A673 (cell line): ENCODE data around the gene SAMHD1. TPM values are rescaled to one million over a fixed set of nuclear protein-coding genes. Genes with fewer than 3 reads are reported as not detected.

Experiments
- BruUV-seq: library from RNA; stranded (reverse); fragments of 400-500 nt; replicated peaks from 2 replicates; lab custom pipeline; 2021; lab: Mats Ljungman, UMichigan
- CTCF ChIA-PET: fragments of 300-600 bp; sonication (Branson Sonifier 250); formaldehyde crosslinking; loops from one replicate; lab custom pipeline; 2022; ENCODE audit warnings: antibody characterized with exemption; lab: Charles Lee
- POLR2A ChIA-PET: fragments of 300-600 bp; sonication (Branson Sonifier 250); formaldehyde crosslinking; loops from one replicate; lab custom pipeline; 2022; ENCODE audit warnings: antibody characterized with exemption; ENCODE audit not compliant: low non-redundant PET; lab: Charles Lee
- DNase-seq: peaks from one replicate; pipeline ENCODE4 v3.0.0-alpha.2; 2015; ENCODE audit warnings: low spot score
- H3K27ac ChIP-seq: fragments of 200-600 bp; sonication (generic); 2 replicates; pipeline ENCODE4 v1.5.1; 2016; ENCODE audit warnings: mixed run types, low read depth, mild to moderate bottlenecking, mixed read lengths, antibody characterized with exemption, low read length; ENCODE audit not compliant: poor library complexity, severe bottlenecking
- H3K27me3 ChIP-seq: fragments of 200-600 bp; sonication (generic); replicated peaks from 2 replicates; pipeline ENCODE4 v1.6.1; 2017; ENCODE audit warnings: mixed run types, low read depth, mild to moderate bottlenecking, mixed read lengths, antibody characterized with exemption, low read length; ENCODE audit not compliant: insufficient read depth, poor library complexity
- H3K36me3 ChIP-seq: fragments of 200-600 bp; sonication (generic); 2 replicates; pipeline ENCODE4 v1.6.1; 2016; ENCODE audit warnings: mixed run types, mild to moderate bottlenecking, mixed read lengths, antibody characterized with exemption, low read length; ENCODE audit not compliant: insufficient read depth, poor library complexity, severe bottlenecking
- H3K4me1 ChIP-seq: fragments of 200-600 bp; sonication (generic); 2 replicates; pipeline ENCODE4 v1.6.1; 2017; ENCODE audit warnings: mixed run types, mild to moderate bottlenecking, mixed read lengths, antibody characterized with exemption, low read length; ENCODE audit not compliant: insufficient read depth, poor library complexity, severe bottlenecking
- H3K4me3 ChIP-seq: fragments of 200-600 bp; sonication (generic); 2 replicates; pipeline ENCODE4 v1.5.1; 2016; ENCODE audit warnings: low read depth, mixed run types, mild to moderate bottlenecking, mixed read lengths, low read length; ENCODE audit not compliant: poor library complexity, severe bottlenecking
- H3K9me3 ChIP-seq: fragments of 200-600 bp; sonication (generic); 2 replicates; pipeline ENCODE4 v1.6.1; 2016; ENCODE audit warnings: mixed run types, low read depth, mild to moderate bottlenecking, mixed read lengths, antibody characterized with exemption, low read length; ENCODE audit not compliant: poor library complexity, severe bottlenecking
- CTCF ChIP-seq: fragments of 300-800, 200-600 bp; sonication (generic); conservative IDR thresholded peaks from 2 replicates; pipeline ENCODE4 v1.5.1; 2017; ENCODE audit warnings: low read depth, mild to moderate bottlenecking, antibody characterized with exemption, low read length, moderate library complexity, mixed read lengths
- EZH2 ChIP-seq: fragments of 200-600 bp; sonication (generic); IDR thresholded peaks from 2 replicates; pipeline ENCODE4 v1.6.1; 2017; ENCODE audit warnings: borderline replicate concordance, low read depth, mild to moderate bottlenecking, mixed read lengths, antibody characterized with exemption, low read length; ENCODE audit not compliant: poor library complexity, severe bottlenecking
- intact Hi-C: fragments of 100-400 bp; cut with micrococcal nuclease; formaldehyde crosslinking; loops from one replicate; pipeline ENCODE4 v1.10.0; 2022; ENCODE audit not compliant: unreplicated experiment
- total RNA-seq: library from RNA; stranded (reverse); gene quantifications from 2 replicates; pipeline ENCODE4 v1.2.3, GENCODE V29; 2021

The SAMHD1 gene
- total RNA-seq, 1 experiment from 2014 or later, result 10.9 TPM

- H3K4me1 ChIP-seq, result no peaks in the 10 kb centered on the region
- no peaks in the 10 kb centered on the region for H3K9me3 ChIP-seq
- ChIA-PET POLR2A (no interaction called here), CTCF (no interaction called here)
- TF ChIP-seq CTCF (no peak), EZH2 (no peak)
- H3K27ac ChIP-seq, result no peak overlapping the region
- no peaks in the 10 kb centered on the region for H3K36me3 ChIP-seq
- no TSS peak for BruUV-seq
- H3K4me3 ChIP-seq, result no peak overlapping the region
- intact Hi-C loops, result loop anchor here (10.0 kb wide), 1 partner anchor 666 kb away; no protein-coding TSS in a partner anchor
- DNase-seq, result no peak
- H3K27me3 ChIP-seq, result no peaks in the 10 kb centered on the region
Observed at GRCh38 chr20:36880741-36881250, 70.7 kb downstream of the SAMHD1 start.

- intact Hi-C loops, result no loop called here
- Histone ChIP-seq H3K4me1 (no peaks in the 10 kb centered on the region), H3K36me3 (no peaks in the 10 kb centered on the region), H3K27ac (no peak overlapping the region), H3K27me3 (no peaks in the 10 kb centered on the region), H3K4me3 (no peak overlapping the region), H3K9me3 (no peaks in the 10 kb centered on the region)
- CTCF ChIA-PET, result interaction anchor here (0.7 kb wide), 1 partner anchor 71 kb away, joined by 3 read pairs; no protein-coding TSS in a partner anchor
- TF ChIP-seq CTCF, result no peak
- no peak for TF ChIP-seq EZH2
- POLR2A ChIA-PET, result no interaction called here
- BruUV-seq, result no TSS peak
- DNase-seq, result no peak
Observed at GRCh38 chr20:36878941-36879340, 72.6 kb downstream of the SAMHD1 start.

- CTCF ChIA-PET, result no interaction called here
- no peaks in the 10 kb centered on the region for H3K36me3 ChIP-seq
- no peaks in the 10 kb centered on the region for H3K4me1 ChIP-seq
- POLR2A ChIA-PET, result no interaction called here
- no peak for TF ChIP-seq EZH2
- TF ChIP-seq CTCF, result no peak
- DNase-seq, result no peak
- intact Hi-C loops, result no loop called here
- no TSS peak for BruUV-seq
- H3K27me3 ChIP-seq, result no peaks in the 10 kb centered on the region
- H3K9me3 ChIP-seq, result no peaks in the 10 kb centered on the region
- no peak overlapping the region for H3K27ac ChIP-seq
- no peak overlapping the region for H3K4me3 ChIP-seq
Observed at GRCh38 chr20:36876473-36876833, 75.1 kb downstream of the SAMHD1 start.
